NT2/D1 (cell line): ENCODE measurements around the gene MDM2.

ENCODE experiments used
- SUZ12 ChIP-seq: IDR thresholded peaks from 2 replicates; pipeline ENCODE4 v1.6.1; 2011; ENCODE audit not compliant: insufficient read length, insufficient read depth; ENCODE audit errors: extremely low read depth
- YY1 ChIP-seq: IDR thresholded peaks from 2 replicates; pipeline ENCODE4 v1.6.1; 2011; ENCODE audit not compliant: insufficient read length, insufficient read depth
- ZNF274 ChIP-seq: IDR thresholded peaks from 2 replicates; pipeline ENCODE4 v1.6.1; 2011; ENCODE audit warnings: mild to moderate bottlenecking, low read depth, low read length

GRCh38 chr12:68861890-68862289 is 53.9 kb downstream of the MDM2 start:
- TF ChIP-seq SUZ12 (no peak), YY1 (no peak), ZNF274 (no peak)
